Activated CD4-positive, alpha-beta T cell treated with anti-CD3 and anti-CD28 coated beads, Interleukin-2, amount 10 ng/mL, durations not matched to agents 7 days and 5 days (primary cell): ENCODE data around the gene LCN1. TPM values are rescaled to one million over a fixed set of nuclear protein-coding genes. Genes with fewer than 3 reads are reported as not detected.
"Not testable (repeated sequence)": the region's sequence is repeated elsewhere in the genome, so short reads cannot be mapped to it uniquely, and the experiment has no call there.

Experiments used
- CTCF ChIA-PET: fragments of 350-600 bp; sonication (Branson Sonifier 250); formaldehyde crosslinking; loops from one replicate; lab custom pipeline; 2021; ENCODE audit warnings: antibody characterized with exemption; lab: Charles Lee
- POLR2A ChIA-PET: fragments of 350-600 bp; sonication (Branson Sonifier 250); formaldehyde crosslinking; loops from one replicate; lab custom pipeline; 2021; ENCODE audit warnings: antibody characterized with exemption; lab: Charles Lee
- DNase-seq: peaks from one replicate; pipeline ENCODE4 v3.0.0-alpha.2; 2020
- H3K27ac Mint-ChIP-seq: one replicate; pipeline ENCODE4 v1.8.0; 2021; ENCODE audit warnings: mild to moderate bottlenecking, moderate library complexity, mixed read lengths
- H3K27me3 Mint-ChIP-seq: one replicate; pipeline ENCODE4 v1.8.0; 2021; ENCODE audit warnings: mixed read lengths
- H3K36me3 Mint-ChIP-seq: one replicate; pipeline ENCODE4 v1.8.0; 2021; ENCODE audit warnings: low read depth, mixed read lengths
- H3K4me1 Mint-ChIP-seq: one replicate; pipeline ENCODE4 v1.8.0; 2021; ENCODE audit warnings: mixed read lengths
- H3K4me3 Mint-ChIP-seq: one replicate; pipeline ENCODE4 v1.8.0; 2021; ENCODE audit warnings: mild to moderate bottlenecking, moderate library complexity, mixed read lengths
- H3K9me3 Mint-ChIP-seq: one replicate; pipeline ENCODE4 v1.8.0; 2021; ENCODE audit warnings: mixed read lengths
- total RNA-seq, 2 experiments: library from RNA; stranded (reverse); gene quantifications; one replicate each; pipeline ENCODE4 v1.2.3, GENCODE V29; 2021

Gene LCN1
- total RNA-seq, 2 experiments from 2014 or later, result not detected

GRCh38 chr9:135543262-135543894 lies 22.1 kb downstream of the LCN1 start:
- CTCF ChIA-PET, H3K27me3 Mint-ChIP-seq, H3K4me1 Mint-ChIP-seq, POLR2A ChIA-PET, H3K36me3 Mint-ChIP-seq, H3K27ac Mint-ChIP-seq, DNase-seq, H3K4me3 Mint-ChIP-seq, H3K9me3 Mint-ChIP-seq: not testable (repeated sequence)

- Mint-ChIP-seq H3K27me3 (peaks cover 9% of the 10 kb centered on the region), H3K9me3 (no peaks in the 10 kb centered on the region), H3K4me3 (no peak overlapping the region), H3K36me3 (no peaks in the 10 kb centered on the region), H3K27ac (no peak overlapping the region), H3K4me1 (no peaks in the 10 kb centered on the region)
- ChIA-PET CTCF (no interaction called here), POLR2A (no interaction called here)
- no peak for DNase-seq
Observed at GRCh38 chr9:135544981-135545635, 23.9 kb downstream of the LCN1 start.

GRCh38 chr9:135545646-135546176 lies 24.5 kb downstream of the LCN1 start, which contains the start of gene OBP2A:
Gene OBP2A, plus strand, starts transcription at chr9:135546126. Its CDS starts 55 bp downstream, at chr9:135546181.
- H3K27ac Mint-ChIP-seq, H3K9me3 Mint-ChIP-seq, POLR2A ChIA-PET, H3K4me3 Mint-ChIP-seq, DNase-seq, H3K4me1 Mint-ChIP-seq, H3K27me3 Mint-ChIP-seq, H3K36me3 Mint-ChIP-seq, CTCF ChIA-PET: not testable (repeated sequence)

- DNase-seq, H3K27me3 Mint-ChIP-seq, H3K4me1 Mint-ChIP-seq, H3K36me3 Mint-ChIP-seq, H3K4me3 Mint-ChIP-seq, POLR2A ChIA-PET, CTCF ChIA-PET, H3K9me3 Mint-ChIP-seq, H3K27ac Mint-ChIP-seq: not testable (repeated sequence)
Observed at GRCh38 chr9:135546792-135547617, 25.8 kb downstream of the LCN1 start.

GRCh38 chr9:135547756-135548736 lies 26.8 kb downstream of the LCN1 start:
- CTCF ChIA-PET, result no interaction called here
- Mint-ChIP-seq H3K36me3 (no peaks in the 10 kb centered on the region), H3K9me3 (no peaks in the 10 kb centered on the region), H3K27me3 (peaks cover 6% of the 10 kb centered on the region), H3K4me3 (no peak overlapping the region), H3K4me1 (no peaks in the 10 kb centered on the region), H3K27ac (no peak overlapping the region)
- POLR2A ChIA-PET, result no interaction called here
- no peak for DNase-seq

GRCh38 chr9:135549478-135550343 lies 28.5 kb downstream of the LCN1 start:
- H3K36me3 Mint-ChIP-seq, H3K4me3 Mint-ChIP-seq, H3K9me3 Mint-ChIP-seq, POLR2A ChIA-PET, H3K4me1 Mint-ChIP-seq, H3K27ac Mint-ChIP-seq, H3K27me3 Mint-ChIP-seq, DNase-seq, CTCF ChIA-PET: not testable (repeated sequence)

- H3K4me1 Mint-ChIP-seq, result no peaks in the 10 kb centered on the region
- H3K27ac Mint-ChIP-seq, result no peak overlapping the region
- no peaks in the 10 kb centered on the region for H3K9me3 Mint-ChIP-seq
- DNase-seq, result no peak
- H3K27me3 Mint-ChIP-seq, result no peaks in the 10 kb centered on the region
- H3K36me3 Mint-ChIP-seq, result no peaks in the 10 kb centered on the region
- ChIA-PET CTCF (interaction anchor here (0.6 kb wide), 1 partner anchor 16 kb away, joined by 3 read pairs; no protein-coding TSS in a partner anchor), POLR2A (no interaction called here)
- no peak overlapping the region for H3K4me3 Mint-ChIP-seq
Observed at GRCh38 chr9:135550344-135550918, 29.2 kb downstream of the LCN1 start.

GRCh38 chr9:135551031-135551430 lies 29.8 kb downstream of the LCN1 start:
- DNase-seq, result no peak
- Mint-ChIP-seq H3K36me3 (no peaks in the 10 kb centered on the region), H3K4me3 (no peak overlapping the region), H3K4me1 (no peaks in the 10 kb centered on the region), H3K27ac (no peak overlapping the region), H3K9me3 (no peaks in the 10 kb centered on the region), H3K27me3 (no peaks in the 10 kb centered on the region)
- POLR2A ChIA-PET, result no interaction called here
- CTCF ChIA-PET, result interaction anchor here (0.6 kb wide), 1 partner anchor 16 kb away, joined by 3 read pairs; no protein-coding TSS in a partner anchor

- ChIA-PET POLR2A (no interaction called here), CTCF (no interaction called here)
- no peak overlapping the region for H3K4me3 Mint-ChIP-seq
- H3K4me1 Mint-ChIP-seq, result no peaks in the 10 kb centered on the region
- H3K27me3 Mint-ChIP-seq, result no peaks in the 10 kb centered on the region
- no peaks in the 10 kb centered on the region for H3K36me3 Mint-ChIP-seq
- H3K27ac Mint-ChIP-seq, result no peak overlapping the region
- DNase-seq, result no peak
- no peaks in the 10 kb centered on the region for H3K9me3 Mint-ChIP-seq
Observed at GRCh38 chr9:135551456-135551855, 30.2 kb downstream of the LCN1 start.

- Mint-ChIP-seq H3K27me3 (no peaks in the 10 kb centered on the region), H3K36me3 (no peaks in the 10 kb centered on the region), H3K4me3 (no peak overlapping the region), H3K27ac (no peak overlapping the region), H3K9me3 (no peaks in the 10 kb centered on the region), H3K4me1 (no peaks in the 10 kb centered on the region)
- no peak for DNase-seq
- POLR2A ChIA-PET, result no interaction called here
- CTCF ChIA-PET, result interaction anchor here (0.6 to 0.8 kb wide), 2 partner anchors 34 to 66 kb away, joined by 3 read pairs; no protein-coding TSS in a partner anchor
Observed at GRCh38 chr9:135552021-135552697, 30.9 kb downstream of the LCN1 start.

- POLR2A ChIA-PET, result no interaction called here
- Mint-ChIP-seq H3K4me1 (no peaks in the 10 kb centered on the region), H3K9me3 (no peaks in the 10 kb centered on the region), H3K36me3 (no peaks in the 10 kb centered on the region), H3K27ac (no peak overlapping the region), H3K27me3 (no peaks in the 10 kb centered on the region), H3K4me3 (no peak overlapping the region)
- no peak for DNase-seq
- CTCF ChIA-PET, result interaction anchor here (0.6 kb wide), 1 partner anchor 67 kb away, joined by 3 read pairs; no protein-coding TSS in a partner anchor
Observed at GRCh38 chr9:135552698-135553171, 31.5 kb downstream of the LCN1 start.
